Mesendoderm (in vitro differentiated cells): ENCODE measurements around the gene NSD2.

Experiments
- DNase-seq: peaks from one replicate; pipeline ENCODE4 v3.0.0; 2013
- H2AK5ac ChIP-seq: 2 replicates; pipeline ENCODE4 v1.6.1; 2013; ENCODE audit warnings: low read length, inconsistent platforms
- H2BK120ac ChIP-seq: 2 replicates; pipeline ENCODE4 v1.6.1; 2013; ENCODE audit warnings: low read depth, mild to moderate bottlenecking, low read length, moderate library complexity, mixed read lengths
- H2BK15ac ChIP-seq: replicated peaks from 2 replicates; pipeline ENCODE4 v1.6.1; 2013; ENCODE audit warnings: low read depth, mild to moderate bottlenecking, moderate library complexity
- H2BK5ac ChIP-seq: 2 replicates; pipeline ENCODE4 v1.6.1; 2013; ENCODE audit warnings: low read length, inconsistent platforms
- H3K18ac ChIP-seq: 2 replicates; pipeline ENCODE4 v1.6.1; 2013; ENCODE audit warnings: mild to moderate bottlenecking, low read length, mixed read lengths
- H3K23ac ChIP-seq: one replicate; pipeline ENCODE4 v1.6.1; 2013; ENCODE audit warnings: low read length
- H3K27ac ChIP-seq: 2 replicates; pipeline ENCODE4 v1.5.1; 2013; ENCODE audit warnings: low read depth, mild to moderate bottlenecking, inconsistent platforms, low read length, moderate library complexity
- H3K27me3 ChIP-seq: 2 replicates; pipeline ENCODE4 v1.6.1; 2013; ENCODE audit warnings: low read length, control low read depth, mild to moderate bottlenecking, inconsistent platforms; ENCODE audit not compliant: insufficient read depth, poor library complexity
- H3K36me3 ChIP-seq: 2 replicates; pipeline ENCODE4 v1.6.1; 2013; ENCODE audit warnings: low read length, inconsistent platforms; ENCODE audit not compliant: control insufficient read depth, insufficient read depth
- H3K4ac ChIP-seq: one replicate; pipeline ENCODE4 v1.6.1; 2013; ENCODE audit warnings: low read depth, mild to moderate bottlenecking, low read length, moderate library complexity
- H3K4me1 ChIP-seq: 2 replicates; pipeline ENCODE4 v1.6.1; 2013; ENCODE audit warnings: low read depth, low read length, inconsistent platforms; ENCODE audit not compliant: control insufficient read depth
- H3K4me2 ChIP-seq: 2 replicates; pipeline ENCODE4 v1.6.1; 2013; ENCODE audit warnings: low read length
- H3K4me3 ChIP-seq: 2 replicates; pipeline ENCODE4 v1.5.1; 2013; ENCODE audit warnings: mild to moderate bottlenecking, low read length
- H3K56ac ChIP-seq: one replicate; pipeline ENCODE4 v1.6.1; 2013; ENCODE audit warnings: low read length
- H3K79me1 ChIP-seq: 2 replicates; pipeline ENCODE4 v1.6.1; 2013; ENCODE audit warnings: low read length, inconsistent platforms
- H3K79me2 ChIP-seq: 2 replicates; pipeline ENCODE4 v1.6.1; 2013; ENCODE audit warnings: mild to moderate bottlenecking, low read length; ENCODE audit not compliant: control insufficient read depth, insufficient read depth
- H3K9ac ChIP-seq: 2 replicates; pipeline ENCODE4 v1.6.1; 2013; ENCODE audit warnings: low read length, inconsistent platforms
- H4K5ac ChIP-seq: one replicate; pipeline ENCODE4 v1.6.1; 2013; ENCODE audit warnings: low read length
- H4K8ac ChIP-seq: one replicate; pipeline ENCODE4 v1.6.1; 2013; ENCODE audit warnings: low read depth, mild to moderate bottlenecking, control low read depth, low read length, moderate library complexity
- WGBS: extraction: QIAGEN DNeasy Blood & Tissue Kit; methylation state at CpG from one replicate; pipeline ENCODE4 v1.1.7; 2013; ENCODE audit warnings: low lambda C conversion rate, missing lambda C conversion rate; ENCODE audit not compliant: insufficient coverage; ENCODE audit errors: extremely low coverage; 5-methylcytosine and 5-hydroxymethylcytosine counted together

Gene NSD2

DNA sequence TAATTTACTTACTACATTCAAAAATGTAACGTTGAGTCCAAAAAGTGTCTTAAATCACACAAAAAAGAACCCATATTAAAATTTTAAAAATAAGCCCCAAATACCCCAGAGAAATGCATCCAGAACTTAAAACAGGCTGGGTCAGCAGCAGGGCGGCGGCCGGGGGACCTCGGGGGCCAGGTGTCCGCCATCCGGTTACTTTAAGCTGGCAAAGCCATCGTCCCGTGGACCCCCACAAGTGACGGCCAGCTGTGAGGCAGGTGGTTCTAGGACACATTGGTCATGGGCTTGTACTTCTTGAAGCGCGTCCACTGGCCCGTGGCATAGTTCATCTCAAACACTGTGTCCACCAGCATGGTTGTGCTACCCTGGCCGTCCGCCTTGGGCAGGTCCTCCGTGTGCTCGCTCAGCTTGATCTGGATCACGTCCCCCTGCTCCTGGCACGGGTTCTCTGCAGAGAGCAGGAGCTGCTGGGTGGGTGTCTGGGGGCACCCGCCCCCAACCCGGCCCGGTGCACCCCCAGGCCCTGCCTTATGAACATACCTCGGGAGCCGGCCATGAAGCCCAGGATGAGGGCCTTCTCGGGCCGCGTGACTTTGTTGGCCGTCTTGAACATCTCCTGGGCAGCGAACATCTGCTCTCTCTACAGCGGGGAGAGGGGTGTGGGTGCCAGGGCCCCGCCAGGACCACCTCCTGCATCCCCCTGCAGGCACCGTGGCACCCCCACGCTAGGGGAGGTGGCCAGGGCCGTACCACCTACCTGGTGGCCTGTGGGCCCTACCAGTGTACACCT, 112.1 kb downstream of the NSD2 start:
- Histone ChIP-seq H3K56ac (no peak overlapping the region), H2BK120ac (no peak overlapping the region), H3K27me3 (no peaks in the 10 kb centered on the region), H3K4me3 (no peak overlapping the region), H2AK5ac (no peak overlapping the region), H3K4me2 (no peak overlapping the region), H3K79me2 (no peaks in the 10 kb centered on the region), H3K4me1 (no peaks in the 10 kb centered on the region), H2BK15ac (no peak overlapping the region), H2BK5ac (no peak overlapping the region), H4K8ac (no peak overlapping the region), H3K79me1 (no peaks in the 10 kb centered on the region), H3K4ac (no peak overlapping the region), H3K36me3 (peaks cover 14% of the 10 kb centered on the region), H4K5ac (no peak overlapping the region), H3K23ac (no peak overlapping the region), H3K9ac (no peak overlapping the region), H3K18ac (no peak overlapping the region), H3K27ac (no peak overlapping the region)
- DNase-seq, result no peak
- no CpG with 5 or more reads among the region's 34 CpGs for WGBS

DNA sequence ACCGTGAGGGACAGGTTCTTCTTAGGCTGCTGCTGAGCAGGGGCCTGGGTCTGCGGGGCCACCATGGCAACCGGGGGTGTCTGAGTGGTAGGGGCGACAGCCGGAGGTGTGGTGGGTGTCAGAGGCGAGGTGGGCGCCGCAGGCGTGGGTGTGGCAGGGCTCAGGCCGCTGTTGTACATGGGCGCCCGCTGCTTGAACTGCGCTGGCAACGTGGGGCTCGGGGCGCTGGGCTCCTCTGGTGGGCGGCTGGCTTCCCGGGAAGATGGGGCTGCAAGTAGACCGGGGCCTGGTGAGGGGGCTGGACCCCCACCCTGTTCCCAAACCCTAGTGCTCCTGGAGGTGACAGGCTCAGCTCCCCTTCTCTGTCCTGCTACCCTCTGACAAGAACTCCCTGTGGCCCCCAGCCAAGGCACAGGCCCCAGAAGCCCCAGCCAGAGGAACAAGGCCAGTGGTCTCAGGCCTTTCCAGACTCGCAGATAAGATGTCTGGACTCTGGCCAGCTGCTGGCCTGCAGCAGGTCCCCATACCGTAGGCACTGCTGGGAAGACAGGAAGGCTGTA, 112.7 kb downstream of the NSD2 start:
- no peaks in the 10 kb centered on the region for H3K79me1 ChIP-seq
- no peak overlapping the region for H4K5ac ChIP-seq
- no peak overlapping the region for H3K4me2 ChIP-seq
- no peak overlapping the region for H3K23ac ChIP-seq
- no peak overlapping the region for H3K9ac ChIP-seq
- no peaks in the 10 kb centered on the region for H3K4me1 ChIP-seq
- no peak overlapping the region for H3K4me3 ChIP-seq
- no peak overlapping the region for H2BK5ac ChIP-seq
- no peaks in the 10 kb centered on the region for H3K79me2 ChIP-seq
- no peak overlapping the region for H2AK5ac ChIP-seq
- WGBS, result no CpG with 5 or more reads among the region's 21 CpGs
- peaks cover 11% of the 10 kb centered on the region for H3K36me3 ChIP-seq
- H2BK15ac ChIP-seq, result no peak overlapping the region
- no peak overlapping the region for H3K27ac ChIP-seq
- no peak overlapping the region for H2BK120ac ChIP-seq
- DNase-seq, result no peak
- no peaks in the 10 kb centered on the region for H3K27me3 ChIP-seq
- H3K56ac ChIP-seq, result no peak overlapping the region
- no peak overlapping the region for H3K18ac ChIP-seq
- no peak overlapping the region for H4K8ac ChIP-seq
- H3K4ac ChIP-seq, result no peak overlapping the region

DNA sequence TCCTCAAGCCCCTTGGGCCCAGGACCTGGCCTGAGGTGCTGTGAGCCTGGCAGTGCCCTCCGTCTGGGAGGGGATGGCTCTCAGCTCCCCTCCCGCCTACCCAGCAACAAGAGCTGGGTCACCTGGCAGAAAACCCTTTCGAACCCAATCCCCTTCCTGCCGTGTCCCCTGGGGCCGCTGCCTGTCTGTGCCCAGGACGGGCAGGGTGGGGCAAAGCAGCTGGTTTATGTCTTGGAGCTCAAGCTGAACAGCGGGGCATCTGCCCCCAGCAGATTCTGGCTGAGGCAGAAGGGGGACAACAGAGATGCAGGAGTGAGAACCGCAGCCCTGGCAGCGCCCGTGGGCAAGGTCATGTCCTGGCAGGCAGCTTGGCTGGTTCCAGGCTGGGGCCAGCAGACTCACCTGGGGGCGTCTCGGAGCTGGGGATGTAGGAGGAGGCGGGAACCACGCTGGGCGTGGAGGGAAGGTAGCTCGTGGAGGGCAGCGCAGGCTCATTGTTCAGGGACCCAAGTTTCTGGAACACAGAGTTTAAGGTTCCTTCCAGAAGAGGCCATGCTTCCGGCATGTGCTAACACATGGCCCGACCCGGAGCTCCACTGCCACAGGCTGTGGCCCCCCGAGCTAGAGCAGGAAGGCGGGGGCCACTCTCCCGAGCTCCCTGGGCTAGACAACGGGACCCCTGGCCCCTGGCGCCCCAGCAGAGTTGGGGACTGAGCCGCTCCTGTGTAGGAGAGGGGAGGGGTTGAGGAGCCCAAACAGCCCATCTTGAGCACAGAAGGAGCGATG, 113.4 kb downstream of the NSD2 start:
- Histone ChIP-seq H3K56ac (no peak overlapping the region), H3K18ac (no peak overlapping the region), H3K9ac (no peak overlapping the region), H3K23ac (no peak overlapping the region), H3K27me3 (no peaks in the 10 kb centered on the region), H4K8ac (no peak overlapping the region), H2BK120ac (no peak overlapping the region), H3K36me3 (peaks cover 10% of the 10 kb centered on the region), H3K4me2 (no peak overlapping the region), H3K4me3 (no peak overlapping the region), H2BK5ac (no peak overlapping the region), H3K4me1 (no peaks in the 10 kb centered on the region), H3K27ac (no peak overlapping the region), H3K79me2 (no peaks in the 10 kb centered on the region), H3K79me1 (no peaks in the 10 kb centered on the region), H3K4ac (no peak overlapping the region), H2BK15ac (no peak overlapping the region), H2AK5ac (no peak overlapping the region), H4K5ac (no peak overlapping the region)
- WGBS, result no CpG with 5 or more reads among the region's 27 CpGs
- no peak for DNase-seq

DNA sequence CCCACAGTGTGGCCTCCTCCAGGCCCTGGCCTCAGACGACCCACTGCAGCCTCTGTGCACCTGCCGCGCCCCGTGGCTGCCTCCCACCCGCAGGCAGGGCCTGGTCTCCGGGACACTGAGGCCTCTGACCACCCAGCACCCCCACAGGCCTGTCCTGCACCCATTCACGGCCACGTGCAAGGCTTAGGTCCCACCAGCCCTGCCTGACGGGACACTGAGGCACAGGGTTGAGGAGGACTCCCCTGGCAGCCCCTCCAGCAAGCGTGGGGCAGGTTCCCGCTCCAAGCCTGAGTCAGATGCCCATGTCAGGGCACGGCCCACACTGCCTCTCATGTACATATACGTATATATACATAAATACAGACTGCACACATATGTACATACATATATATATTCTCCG, 114.1 kb downstream of the NSD2 start:
- no peak for DNase-seq
- Histone ChIP-seq H3K27me3 (no peaks in the 10 kb centered on the region), H2BK15ac (no peak overlapping the region), H3K36me3 (peaks cover 10% of the 10 kb centered on the region), H2AK5ac (no peak overlapping the region), H3K56ac (no peak overlapping the region), H4K8ac (no peak overlapping the region), H3K4me2 (no peak overlapping the region), H2BK5ac (no peak overlapping the region), H4K5ac (no peak overlapping the region), H3K27ac (no peak overlapping the region), H2BK120ac (no peak overlapping the region), H3K23ac (no peak overlapping the region), H3K79me2 (no peaks in the 10 kb centered on the region), H3K18ac (no peak overlapping the region), H3K9ac (no peak overlapping the region), H3K4ac (no peak overlapping the region), H3K4me1 (no peaks in the 10 kb centered on the region), H3K4me3 (no peak overlapping the region), H3K79me1 (peaks cover 2% of the 10 kb centered on the region)
- WGBS, result no CpG with 5 or more reads among the region's 14 CpGs

DNA sequence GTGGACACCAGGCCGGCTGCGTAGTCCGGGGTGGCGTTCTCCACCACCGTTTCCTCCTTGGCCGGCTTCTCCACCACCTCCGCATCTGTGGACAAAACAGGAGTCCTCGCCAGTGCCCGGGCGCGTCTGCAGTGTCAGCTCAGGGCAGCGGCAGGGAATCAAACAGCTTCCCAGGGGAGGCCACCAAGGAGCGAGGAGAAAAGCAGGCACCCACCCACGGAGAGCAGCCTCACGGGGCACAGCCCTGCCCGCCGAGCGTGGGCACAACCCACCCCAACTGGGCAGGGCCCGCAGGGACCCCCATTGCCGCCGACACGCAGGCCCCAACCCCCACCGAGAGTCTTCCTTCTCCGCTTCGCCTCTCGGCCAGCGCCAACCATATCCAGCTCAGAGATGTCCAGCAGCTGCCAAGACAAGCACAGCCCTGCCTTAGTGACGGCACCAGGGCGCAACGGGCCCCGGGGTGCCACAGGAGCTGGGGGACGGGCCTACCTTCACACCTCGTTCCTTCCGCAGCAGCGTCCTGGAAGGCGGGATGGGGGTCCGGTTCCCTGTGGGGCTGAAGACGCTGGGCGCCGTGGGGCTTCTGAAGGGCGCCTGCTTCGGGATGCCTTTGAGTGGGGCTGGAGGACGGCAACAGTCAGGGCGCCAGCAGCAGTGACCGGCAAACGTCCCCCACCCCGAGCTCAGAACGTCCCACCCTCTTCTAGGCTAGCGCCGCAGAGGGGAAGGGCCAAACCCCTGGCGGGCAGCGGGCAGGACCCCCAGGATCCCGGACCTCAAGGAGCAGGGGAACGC, 114.8 kb downstream of the NSD2 start:
- H3K27ac ChIP-seq, result no peak overlapping the region
- peaks cover 5% of the 10 kb centered on the region for H3K79me1 ChIP-seq
- no peak overlapping the region for H2BK120ac ChIP-seq
- H2BK15ac ChIP-seq, result no peak overlapping the region
- no peak for DNase-seq
- H3K36me3 ChIP-seq, result peaks cover 10% of the 10 kb centered on the region
- WGBS, result no CpG with 5 or more reads among the region's 54 CpGs
- H3K4me2 ChIP-seq, result no peak overlapping the region
- no peak overlapping the region for H3K9ac ChIP-seq
- H3K23ac ChIP-seq, result no peak overlapping the region
- H4K5ac ChIP-seq, result no peak overlapping the region
- H2BK5ac ChIP-seq, result no peak overlapping the region
- no peaks in the 10 kb centered on the region for H3K79me2 ChIP-seq
- H3K4me3 ChIP-seq, result no peak overlapping the region
- no peak overlapping the region for H4K8ac ChIP-seq
- no peaks in the 10 kb centered on the region for H3K4me1 ChIP-seq
- no peak overlapping the region for H3K56ac ChIP-seq
- no peak overlapping the region for H3K4ac ChIP-seq
- no peak overlapping the region for H3K18ac ChIP-seq
- no peaks in the 10 kb centered on the region for H3K27me3 ChIP-seq
- H2AK5ac ChIP-seq, result no peak overlapping the region
